Hippocampal formation (tissue), 2 donors: Measurements from ENCODE around the gene CHTOP.

Source experiments
- DNase-seq, 2 donors: peaks; one replicate each; lab custom pipeline; 2025; lab: John Stamatoyannopoulos, UW

Gene CHTOP

DNA sequence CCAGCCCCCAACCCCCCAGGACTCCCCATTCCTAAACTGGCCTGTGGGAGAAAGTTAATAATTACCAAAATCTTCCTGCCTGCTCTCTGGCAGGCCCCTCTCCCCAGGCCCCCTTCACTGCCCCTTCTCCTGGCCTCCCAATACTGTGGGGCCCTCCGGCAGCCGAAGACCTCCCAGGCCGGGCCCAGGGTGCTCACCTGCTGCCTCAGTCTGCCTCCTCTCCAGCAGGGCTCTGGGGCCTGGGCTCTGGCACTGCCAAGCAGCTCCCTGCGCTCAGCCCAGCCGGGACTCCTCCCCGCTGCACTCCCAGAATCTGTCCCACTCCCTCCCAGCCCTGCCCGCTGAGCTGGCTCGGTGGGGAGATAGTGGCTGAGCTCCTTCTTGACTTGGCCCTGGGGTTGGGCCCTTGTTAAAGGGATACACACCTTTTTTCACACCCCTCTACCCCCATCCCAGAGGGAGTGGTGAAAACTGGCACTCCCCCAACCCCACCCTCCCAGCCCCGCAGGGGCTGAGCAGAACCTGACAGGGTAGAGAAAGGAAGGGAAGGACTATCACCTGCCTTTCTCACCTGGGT lies 21.0 kb upstream of the CHTOP start, which contains the start of gene S100A16:
S100A16 (minus strand) TSS at position 383 of the 577 bp plus-strand sequence. CDS start 4,986 bp downstream, outside the sequence.
- no peak for DNase-seq

DNA sequence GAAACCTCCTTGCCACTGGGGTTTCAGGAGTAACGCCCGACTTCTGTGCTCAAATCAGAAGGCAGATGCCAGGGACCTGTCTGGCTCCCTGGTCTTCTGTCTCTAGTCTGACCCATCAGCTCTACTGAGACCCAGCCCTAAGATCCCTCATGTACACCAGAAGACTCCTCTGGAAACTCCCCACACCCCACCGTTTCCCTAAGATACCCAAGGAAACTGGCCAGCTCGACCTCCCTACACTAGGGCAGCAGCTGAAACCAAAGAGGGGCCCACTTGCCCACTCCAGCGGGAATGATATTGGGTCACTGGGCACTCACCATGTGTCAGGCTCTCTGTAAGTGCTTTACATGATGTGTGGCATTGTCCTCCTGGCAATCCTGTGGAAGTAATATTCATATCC lies 20.5 kb upstream of the CHTOP start:
- DNase-seq = no peak

DNA sequence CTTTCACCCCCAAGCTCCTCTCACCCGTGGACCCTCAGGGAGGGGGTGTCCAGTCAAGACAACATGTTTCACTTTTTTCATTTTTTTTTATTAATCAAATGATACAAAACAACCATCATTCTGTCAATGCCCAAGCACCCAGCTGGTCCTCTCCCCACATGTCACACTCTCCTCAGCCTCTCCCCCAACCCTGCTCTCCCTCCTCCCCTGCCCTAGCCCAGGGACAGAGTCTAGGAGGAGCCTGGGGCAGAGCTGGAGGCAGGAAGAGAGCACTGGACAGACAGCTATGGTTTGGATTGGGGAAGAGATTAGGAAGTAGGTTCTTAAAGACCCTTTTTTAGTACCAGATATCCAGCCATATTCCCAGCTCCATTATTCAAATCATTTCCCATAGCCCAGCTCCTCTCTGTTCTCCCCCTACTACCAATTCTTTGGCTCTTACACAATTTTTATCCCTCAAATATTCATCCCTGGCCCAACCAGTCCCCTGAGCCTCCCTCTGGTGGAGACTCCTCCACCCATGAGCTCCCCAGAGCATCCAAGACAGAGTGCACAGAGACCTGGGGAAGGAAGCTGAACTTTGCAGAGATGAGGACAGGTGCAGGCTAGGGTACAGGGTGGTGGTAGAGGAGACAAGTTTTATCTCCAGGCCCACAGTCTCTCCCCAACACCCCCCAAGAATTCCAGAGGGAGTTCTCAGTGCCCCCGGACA lies 19.5 kb upstream of the CHTOP start:
- DNase-seq = no peak

GRCh38 chr1:153614906-153615305 lies 19.0 kb upstream of the CHTOP start:
- no peak for DNase-seq

DNA sequence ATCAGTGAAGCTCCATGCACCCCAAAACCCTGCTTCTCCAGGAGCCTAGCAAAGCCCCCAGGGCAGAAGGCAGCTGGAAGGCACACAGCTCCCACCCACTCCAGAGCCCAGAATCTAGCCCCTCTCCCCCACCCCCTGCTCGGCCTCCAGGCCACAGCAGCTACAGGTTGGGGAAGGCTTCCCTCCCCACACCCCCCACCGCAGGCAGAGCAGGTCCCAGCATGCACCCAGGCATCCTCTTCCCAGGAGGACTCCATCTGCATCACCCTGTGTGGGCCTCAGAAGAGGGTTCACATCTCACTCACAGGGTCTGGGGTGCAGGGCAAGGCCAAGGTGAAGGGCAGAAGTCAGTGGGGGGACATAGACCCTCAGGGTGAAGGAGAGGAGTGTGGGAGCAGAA lies 18.5 kb upstream of the CHTOP start:
- no peak for DNase-seq

- DNase-seq = no peak
These were observed 17.5 kb upstream of the CHTOP start, which contains the start of gene S100A14 for GRCh38 chr1:153616144-153616916. Gene S100A14, minus strand, starts transcription at chr1:153616325. Its CDS starts 467 bp downstream, at chr1:153615858.

- DNase-seq = no peak
These were observed 17.0 kb upstream of the CHTOP start for GRCh38 chr1:153616917-153617311.

DNA sequence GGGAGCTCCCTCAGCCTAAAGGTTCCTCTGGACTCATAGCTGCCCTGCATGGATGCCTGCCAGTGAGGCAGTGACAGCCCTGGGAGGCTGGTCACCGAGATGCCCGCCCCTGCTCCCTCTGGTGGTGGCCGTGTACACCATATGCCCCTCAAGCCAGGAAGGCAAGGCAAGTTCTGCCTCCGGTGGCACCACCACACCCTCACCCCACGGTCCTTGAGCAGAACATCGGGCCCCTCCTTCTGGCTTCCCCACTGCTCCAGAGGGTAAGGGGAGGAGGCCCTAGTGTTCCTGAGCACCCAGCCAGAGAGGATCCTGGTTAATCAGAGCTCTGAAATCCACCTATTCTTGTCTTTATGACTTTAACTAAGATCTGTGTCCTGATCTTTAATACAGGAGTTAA lies 16.2 kb upstream of the CHTOP start:
- DNase-seq = no peak

GRCh38 chr1:153619171-153619570 lies 14.7 kb upstream of the CHTOP start:
- no peak for DNase-seq

- DNase-seq = no peak
These were observed 10.8 kb upstream of the CHTOP start for GRCh38 chr1:153623101-153623500.

DNA sequence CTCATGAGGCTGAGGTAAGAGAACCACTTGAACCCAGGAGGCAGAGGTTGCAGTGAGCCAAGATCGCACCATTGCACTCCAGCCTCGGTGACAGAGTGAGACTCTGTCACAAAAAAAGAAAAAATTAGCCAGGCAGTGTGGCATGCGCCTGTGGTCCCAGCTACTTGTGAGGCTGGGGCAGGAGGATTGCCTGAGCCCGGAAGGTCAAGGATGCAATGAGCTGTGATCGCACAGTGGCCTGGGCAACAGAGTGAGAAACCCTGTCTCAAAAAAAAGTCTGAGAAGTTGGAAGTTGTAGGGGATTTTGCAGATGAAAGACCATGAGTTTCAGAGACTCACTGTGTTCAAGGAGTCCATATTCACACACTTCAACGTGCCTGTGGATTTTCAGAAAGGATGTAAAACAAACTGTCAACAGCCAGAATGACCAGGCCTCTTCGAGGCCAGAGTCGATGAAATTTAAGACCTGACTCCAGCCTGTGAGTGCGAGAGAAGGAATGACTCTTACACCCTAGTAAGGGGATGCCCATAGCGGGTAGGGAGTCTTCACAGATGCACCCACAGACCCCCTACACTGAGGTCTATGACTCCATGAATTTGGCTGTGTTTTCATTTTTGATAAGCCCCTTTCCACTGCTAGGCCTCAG lies 8.8 kb upstream of the CHTOP start:
- DNase-seq = no peak

DNA sequence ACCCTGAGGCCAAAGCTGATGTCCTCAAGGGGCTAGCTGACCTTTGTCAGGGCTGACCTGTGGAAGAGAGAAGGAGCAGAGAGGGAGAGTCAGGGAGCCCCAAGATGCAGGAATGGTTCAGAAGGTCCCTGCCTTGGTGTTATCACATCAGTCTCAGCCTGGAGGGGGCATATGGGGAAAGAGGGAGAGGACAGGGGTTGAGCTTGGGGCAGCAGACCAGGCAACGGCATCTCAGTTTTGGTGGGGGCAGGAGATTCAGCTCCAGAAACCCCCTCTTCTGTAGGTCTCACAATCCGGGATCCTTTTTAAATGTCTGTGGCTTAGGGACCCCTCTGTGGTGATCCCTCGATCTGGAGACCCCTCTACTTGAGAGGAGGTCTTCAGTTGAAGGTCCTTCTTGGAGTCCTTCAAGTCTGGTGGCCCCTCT lies 7.4 kb upstream of the CHTOP start:
- DNase-seq = no peak

DNA sequence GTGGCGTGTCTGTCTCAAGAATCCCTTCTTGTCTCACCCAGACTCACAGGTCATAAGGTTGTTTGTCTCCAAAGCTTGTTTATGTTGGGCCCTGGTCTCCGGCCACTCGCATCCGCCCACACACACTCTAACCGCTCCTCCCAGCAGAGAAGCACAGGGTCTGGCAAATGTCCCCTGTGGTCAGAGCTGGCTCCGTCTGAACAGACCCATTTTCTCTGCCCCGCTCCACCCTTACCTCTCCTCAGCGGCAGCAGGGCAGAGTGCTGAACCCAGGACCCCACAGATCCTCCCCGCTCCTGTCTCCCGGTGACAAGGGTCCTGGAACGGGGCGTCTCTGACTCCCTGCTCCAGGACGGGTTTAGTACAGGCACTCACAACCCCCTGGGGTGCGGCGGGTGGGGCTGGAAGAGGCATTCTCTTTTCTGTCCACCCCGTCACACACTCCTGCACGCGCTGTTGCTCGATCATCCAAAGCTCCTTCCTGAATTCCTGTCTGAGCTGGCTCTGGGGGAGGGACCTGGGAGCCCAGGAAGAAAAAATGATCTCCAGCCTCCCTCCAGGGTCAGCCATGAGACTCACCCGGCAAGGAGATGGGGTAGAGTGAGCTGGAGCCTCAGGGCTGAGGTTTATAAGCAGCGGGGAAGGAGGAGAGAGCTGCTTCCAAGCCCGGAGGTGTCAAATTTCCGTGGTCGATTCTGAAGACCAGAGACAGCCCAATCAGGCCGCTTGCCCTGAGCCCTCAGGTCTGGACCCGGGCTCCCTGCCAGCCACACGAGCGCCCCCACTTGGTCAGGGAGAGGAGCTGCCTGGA lies 6.8 kb upstream of the CHTOP start, which contains the start of gene S100A13:
S100A13 (minus strand) TSS at position 602 of the 811 bp plus-strand sequence. CDS start 1,033 bp downstream, outside the sequence.
- DNase-seq = peak in 1 of 2 donors; percentile 41

GRCh38 chr1:153627715-153628626 lies 5.9 kb upstream of the CHTOP start, which contains the start of gene S100A1:
Gene S100A1, plus strand, starts transcription at chr1:153628434. Its CDS starts 2,088 bp downstream, at chr1:153630522.
- DNase-seq = peak; percentile 53 to 68

DNA sequence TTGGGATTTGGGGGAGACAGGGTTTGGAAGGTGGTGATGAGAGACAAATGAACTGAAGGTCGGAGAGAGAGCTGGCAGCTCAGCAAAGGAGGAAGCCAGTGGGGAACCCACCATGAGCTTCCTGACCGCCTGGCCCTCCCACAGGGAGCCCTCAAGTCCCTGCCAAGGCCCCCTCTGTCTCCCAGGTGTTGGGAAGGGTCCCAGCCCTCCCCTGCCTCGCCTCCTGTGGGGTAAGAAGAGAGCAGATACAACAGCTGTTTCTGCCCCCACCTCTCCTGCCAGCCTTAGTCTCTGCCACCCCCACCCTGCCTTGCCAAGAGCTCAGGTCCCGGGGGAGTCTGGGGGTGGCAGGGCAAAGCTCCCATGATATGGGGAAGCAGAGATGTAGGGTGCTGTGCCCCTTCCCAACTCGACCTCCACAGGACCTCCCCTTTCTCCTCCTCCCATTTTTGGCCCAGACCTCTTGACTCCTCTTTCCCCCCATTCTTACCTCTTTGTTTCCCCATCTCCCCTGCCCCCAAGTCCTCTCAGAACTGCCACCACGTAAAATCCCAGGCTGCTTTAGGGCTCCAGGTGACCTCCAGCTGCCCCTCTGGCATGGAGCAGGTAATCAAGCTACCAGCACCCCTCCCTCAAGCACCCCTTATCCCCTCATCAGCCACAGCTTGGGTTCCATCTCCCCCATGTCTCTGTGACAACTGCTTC lies 5.1 kb upstream of the CHTOP start:
- no peak for DNase-seq

- DNase-seq = no peak
These were observed 4.6 kb upstream of the CHTOP start for GRCh38 chr1:153629343-153629665.

- DNase-seq = peak; percentile 25 to 39
These were observed 3.9 kb upstream of the CHTOP start for GRCh38 chr1:153629971-153630370.

- no peak for DNase-seq
These were observed 3.5 kb upstream of the CHTOP start for GRCh38 chr1:153630384-153630783.
